Body of pancreas (tissue), 4 donors: ENCODE data around the gene OR2V1.

Source experiments
- POLR2A ChIP-seq, 3 donors: fragments of 450-650 bp; IDR thresholded peaks; one replicate each; pipeline ENCODE4 v1.6.1; 2016; ENCODE audit warnings: antibody characterized with exemption in 3 of 3, mild to moderate bottlenecking in 2 of 3
- TF ChIP-seq, protein P1 (sequence below), 7 experiments: fragments of 450-650 bp in 4 of 7; fragments of 200-600 bp in 3 of 7; sonication (generic) in 3 of 7; IDR thresholded peaks; one replicate each; pipeline ENCODE4 v1.5.1; 2016 to 2019; ENCODE audit warnings: antibody characterized with exemption in 7 of 7

DNA sequence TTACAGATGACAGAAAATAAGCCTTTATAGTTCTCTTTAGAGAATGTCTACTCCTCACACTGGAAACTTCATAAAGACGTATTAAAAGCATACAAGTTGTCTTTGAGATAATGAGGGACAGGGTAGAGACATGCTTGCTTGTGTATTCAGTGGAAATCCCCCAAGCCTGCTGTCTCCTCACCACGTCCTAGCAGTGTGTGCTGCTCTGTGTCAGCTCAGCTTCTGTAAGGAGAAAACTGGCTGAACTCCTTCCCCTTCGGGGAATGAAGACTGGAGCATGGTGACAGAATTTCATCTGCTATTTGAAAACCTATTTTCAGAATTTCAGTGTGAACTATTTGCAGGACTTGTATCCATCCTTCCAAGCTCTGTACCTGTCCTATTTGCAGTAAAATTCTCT lies 25.8 kb upstream of the OR2V1 start:
- TF ChIP-seq, protein P1, sequence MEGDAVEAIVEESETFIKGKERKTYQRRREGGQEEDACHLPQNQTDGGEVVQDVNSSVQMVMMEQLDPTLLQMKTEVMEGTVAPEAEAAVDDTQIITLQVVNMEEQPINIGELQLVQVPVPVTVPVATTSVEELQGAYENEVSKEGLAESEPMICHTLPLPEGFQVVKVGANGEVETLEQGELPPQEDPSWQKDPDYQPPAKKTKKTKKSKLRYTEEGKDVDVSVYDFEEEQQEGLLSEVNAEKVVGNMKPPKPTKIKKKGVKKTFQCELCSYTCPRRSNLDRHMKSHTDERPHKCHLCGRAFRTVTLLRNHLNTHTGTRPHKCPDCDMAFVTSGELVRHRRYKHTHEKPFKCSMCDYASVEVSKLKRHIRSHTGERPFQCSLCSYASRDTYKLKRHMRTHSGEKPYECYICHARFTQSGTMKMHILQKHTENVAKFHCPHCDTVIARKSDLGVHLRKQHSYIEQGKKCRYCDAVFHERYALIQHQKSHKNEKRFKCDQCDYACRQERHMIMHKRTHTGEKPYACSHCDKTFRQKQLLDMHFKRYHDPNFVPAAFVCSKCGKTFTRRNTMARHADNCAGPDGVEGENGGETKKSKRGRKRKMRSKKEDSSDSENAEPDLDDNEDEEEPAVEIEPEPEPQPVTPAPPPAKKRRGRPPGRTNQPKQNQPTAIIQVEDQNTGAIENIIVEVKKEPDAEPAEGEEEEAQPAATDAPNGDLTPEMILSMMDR (IDR thresholded peaks at IDR 0.05): no peak
- no peak for TF ChIP-seq POLR2A (IDR thresholded peaks at IDR 0.05)
